GM21515 (cell line): ENCODE data around the gene NTF4.

Experiments used
- ATAC-seq: cut with Tn5 transposase; IDR thresholded peaks from one replicate; pipeline ENCODE4 v1.9.1; 2021; ENCODE audit not compliant: unreplicated experiment

NTF4 gene, protein sequence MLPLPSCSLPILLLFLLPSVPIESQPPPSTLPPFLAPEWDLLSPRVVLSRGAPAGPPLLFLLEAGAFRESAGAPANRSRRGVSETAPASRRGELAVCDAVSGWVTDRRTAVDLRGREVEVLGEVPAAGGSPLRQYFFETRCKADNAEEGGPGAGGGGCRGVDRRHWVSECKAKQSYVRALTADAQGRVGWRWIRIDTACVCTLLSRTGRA

DNA sequence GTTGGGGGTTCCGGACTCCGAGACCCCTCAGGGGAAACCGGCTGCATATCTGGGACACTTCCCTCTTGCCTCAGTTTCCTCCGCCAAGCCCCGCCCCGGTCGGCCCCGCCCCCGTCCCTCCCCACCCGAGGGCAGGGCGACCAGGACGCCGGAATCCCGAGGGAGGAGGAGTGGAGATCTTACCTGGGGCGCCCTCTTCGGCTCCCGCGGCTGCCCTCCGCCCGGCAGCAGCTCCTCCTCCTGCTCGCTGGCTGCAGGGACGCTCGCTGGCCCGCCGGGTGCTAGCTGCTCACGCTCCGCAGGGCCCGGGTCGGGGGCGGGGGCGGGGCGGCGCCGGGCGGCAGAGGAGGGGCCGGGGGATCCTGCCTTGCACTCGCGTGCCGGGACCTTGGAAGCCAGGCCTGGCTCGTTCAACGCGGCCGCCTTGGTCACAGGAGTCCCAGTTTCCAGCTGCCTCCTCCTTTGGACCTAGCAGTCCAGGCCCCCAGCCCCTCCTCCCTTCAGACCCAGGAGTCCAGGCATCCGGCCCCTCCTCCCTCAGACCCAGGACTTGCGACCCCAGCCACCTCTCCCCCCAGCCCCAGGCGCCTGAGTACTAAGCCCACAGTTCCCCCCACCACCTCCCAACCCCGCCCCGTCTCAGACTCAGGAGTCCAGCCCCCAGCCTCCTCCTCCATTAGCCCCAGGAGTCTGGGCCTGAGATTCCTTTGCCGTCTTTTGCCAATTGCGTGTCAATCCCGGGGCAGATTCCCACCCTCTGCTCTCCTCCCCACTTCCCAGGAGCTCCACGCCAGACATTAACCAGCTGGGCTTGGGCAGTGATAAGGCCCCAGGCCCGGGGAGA is at the start of gene NTF4:
TSS of gene NTF4 (minus strand) at position 51 of the 844 bp plus-strand sequence. CDS start 2,821 bp downstream, outside the sequence.
- no peak for ATAC-seq

GRCh38 chr19:49113762-49114629 is 49.4 kb upstream of the NTF4 start, which contains the start of gene LIN7B:
LIN7B (plus strand) TSS chr19:49114370; CDS start chr19:49114405, 35 bp downstream.
- peak; percentile 51 for ATAC-seq

- no peak for ATAC-seq
These were observed 46.8 kb upstream of the NTF4 start for GRCh38 chr19:49111218-49111998.

DNA sequence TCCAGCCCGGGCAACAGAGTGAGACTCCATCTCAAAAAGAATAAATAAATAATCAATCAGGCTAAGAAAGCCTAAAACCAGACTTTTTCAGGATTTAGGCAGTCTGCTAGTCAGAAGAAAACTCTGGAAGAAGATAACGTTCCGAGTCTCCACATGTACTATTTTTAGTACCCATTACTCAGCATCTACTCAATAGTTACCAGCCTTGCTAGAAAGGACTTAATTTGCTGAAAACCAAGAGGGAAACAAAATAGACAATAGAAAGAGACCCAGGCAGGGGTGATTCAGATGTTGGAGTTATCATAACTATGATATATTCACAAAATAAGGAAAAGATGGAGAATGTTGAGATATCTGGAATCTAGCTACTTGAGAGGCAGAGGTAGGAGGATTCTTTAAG is 45.9 kb upstream of the NTF4 start:
- ATAC-seq: no peak

GRCh38 chr19:49109569-49110233 is 45.1 kb upstream of the NTF4 start:
- no peak for ATAC-seq

GRCh38 chr19:49109051-49109450 is 44.4 kb upstream of the NTF4 start:
- no peak for ATAC-seq

DNA sequence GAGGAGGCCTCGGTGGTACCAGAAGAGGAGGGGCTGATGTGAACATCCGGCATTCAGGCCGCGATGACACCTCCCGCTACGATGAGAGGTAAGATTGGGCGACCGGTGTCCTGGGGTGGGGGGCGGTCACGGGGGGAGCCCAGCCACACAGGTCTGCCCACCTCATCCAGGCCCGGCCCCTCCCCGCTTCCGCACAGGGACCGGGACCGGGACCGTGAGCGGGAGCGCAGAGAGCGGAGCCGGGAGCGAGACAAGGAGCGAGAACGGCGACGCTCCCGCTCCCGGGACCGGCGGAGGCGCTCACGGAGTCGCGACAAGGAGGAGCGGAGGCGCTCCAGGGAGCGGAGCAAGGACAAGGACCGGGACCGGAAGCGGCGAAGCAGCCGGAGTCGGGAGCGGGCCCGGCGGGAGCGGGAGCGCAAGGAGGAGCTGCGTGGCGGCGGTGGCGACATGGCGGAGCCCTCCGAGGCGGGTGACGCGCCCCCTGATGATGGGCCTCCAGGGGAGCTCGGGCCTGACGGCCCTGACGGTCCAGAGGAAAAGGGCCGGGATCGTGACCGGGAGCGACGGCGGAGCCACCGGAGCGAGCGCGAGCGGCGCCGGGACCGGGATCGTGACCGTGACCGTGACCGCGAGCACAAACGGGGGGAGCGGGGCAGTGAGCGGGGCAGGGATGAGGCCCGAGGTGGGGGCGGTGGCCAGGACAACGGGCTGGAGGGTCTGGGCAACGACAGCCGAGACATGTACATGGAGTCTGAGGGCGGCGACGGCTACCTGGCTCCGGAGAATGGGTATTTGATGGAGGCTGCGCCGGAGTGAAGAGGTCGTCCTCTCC is 43.2 kb upstream of the NTF4 start:
- no peak for ATAC-seq

DNA sequence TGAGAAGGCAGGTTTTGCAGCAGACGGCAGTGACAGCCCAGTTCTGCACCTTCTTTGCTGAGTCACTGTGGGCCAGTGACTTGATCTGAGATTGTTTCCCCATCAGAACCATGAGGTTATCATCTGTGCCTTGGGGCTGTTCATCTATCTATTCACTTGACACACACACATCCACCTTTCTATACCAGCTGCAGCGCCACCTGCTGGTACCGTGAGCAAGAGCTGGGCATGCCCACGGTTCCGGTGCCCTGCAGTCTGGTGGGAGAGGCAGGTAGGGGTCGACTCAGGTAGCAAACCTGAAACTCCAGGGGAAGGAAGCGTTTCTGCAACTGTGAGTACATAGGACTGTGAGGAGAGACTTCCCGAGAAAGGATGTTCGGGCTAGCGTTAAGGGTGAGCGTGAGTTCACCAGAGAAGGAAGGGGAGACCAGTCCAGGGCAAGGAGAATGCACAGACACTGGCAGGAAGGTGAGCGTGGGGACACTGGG is 42.1 kb upstream of the NTF4 start:
- no peak for ATAC-seq

GRCh38 chr19:49104229-49104864 is 39.7 kb upstream of the NTF4 start:
- no peak for ATAC-seq

GRCh38 chr19:49103331-49104085 is 38.9 kb upstream of the NTF4 start:
- ATAC-seq: no peak

GRCh38 chr19:49102303-49102702 is 37.7 kb upstream of the NTF4 start:
- ATAC-seq: no peak

DNA sequence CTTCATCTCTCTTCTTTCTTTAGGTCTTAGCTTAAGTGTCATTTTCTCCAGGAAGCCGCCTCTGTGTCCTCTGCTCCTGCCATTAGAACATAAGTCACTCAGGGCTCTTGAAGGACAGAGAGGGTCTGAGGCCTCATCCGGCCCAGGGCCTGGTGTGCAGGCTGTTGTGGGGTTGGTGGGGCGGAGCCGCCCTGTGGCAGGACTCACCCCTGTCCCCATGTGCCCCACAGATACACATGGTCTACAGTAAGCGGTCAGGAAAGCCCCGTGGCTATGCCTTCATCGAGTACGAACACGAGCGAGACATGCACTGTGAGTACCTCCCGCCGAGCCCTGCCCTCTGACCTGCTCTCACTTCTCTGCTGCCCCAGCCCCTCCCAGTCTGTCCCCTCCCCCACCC is 36.5 kb upstream of the NTF4 start:
- ATAC-seq: no peak

- no peak for ATAC-seq
These were observed 34.2 kb upstream of the NTF4 start for GRCh38 chr19:49098795-49099194.

DNA sequence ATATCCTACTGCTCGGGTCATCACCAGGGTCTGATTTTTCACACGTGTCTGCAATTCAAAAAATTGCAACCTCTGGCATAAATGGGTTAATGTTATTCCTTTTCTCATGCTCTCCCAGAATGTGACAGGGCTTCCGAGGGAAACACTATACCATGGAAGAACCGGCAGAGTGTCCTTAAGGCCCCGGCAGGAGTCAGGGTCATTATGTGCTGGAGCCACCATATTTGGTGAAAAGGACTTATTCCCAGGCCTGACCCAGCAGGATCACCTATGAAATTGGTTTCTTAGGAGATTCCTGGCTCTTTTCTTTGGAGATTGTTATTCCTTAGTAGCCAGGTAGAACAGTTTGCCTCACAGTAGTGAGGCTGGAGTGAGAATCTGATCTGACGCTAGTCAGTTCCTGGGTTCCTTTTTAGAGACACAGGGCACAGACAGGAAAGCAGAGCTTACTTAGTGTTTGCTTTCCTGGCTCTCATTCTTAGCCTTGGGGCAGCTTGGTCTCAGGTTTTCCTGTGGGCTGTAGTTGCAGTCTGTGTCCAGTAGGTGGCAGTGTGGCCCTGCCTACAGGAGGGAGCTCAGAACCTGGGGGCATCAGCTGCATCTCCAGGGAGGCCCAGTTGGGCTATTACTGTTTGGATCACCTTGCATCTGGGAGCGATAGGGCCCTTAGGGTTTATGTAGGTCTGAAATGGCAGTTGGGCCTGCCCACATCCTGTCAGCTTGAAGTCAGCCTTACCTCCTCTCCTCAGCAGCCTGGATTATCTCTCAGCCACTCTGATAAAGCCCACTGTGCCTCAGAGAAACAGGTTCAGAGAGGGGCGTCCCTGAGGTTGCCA is 33.1 kb upstream of the NTF4 start:
- ATAC-seq: no peak

DNA sequence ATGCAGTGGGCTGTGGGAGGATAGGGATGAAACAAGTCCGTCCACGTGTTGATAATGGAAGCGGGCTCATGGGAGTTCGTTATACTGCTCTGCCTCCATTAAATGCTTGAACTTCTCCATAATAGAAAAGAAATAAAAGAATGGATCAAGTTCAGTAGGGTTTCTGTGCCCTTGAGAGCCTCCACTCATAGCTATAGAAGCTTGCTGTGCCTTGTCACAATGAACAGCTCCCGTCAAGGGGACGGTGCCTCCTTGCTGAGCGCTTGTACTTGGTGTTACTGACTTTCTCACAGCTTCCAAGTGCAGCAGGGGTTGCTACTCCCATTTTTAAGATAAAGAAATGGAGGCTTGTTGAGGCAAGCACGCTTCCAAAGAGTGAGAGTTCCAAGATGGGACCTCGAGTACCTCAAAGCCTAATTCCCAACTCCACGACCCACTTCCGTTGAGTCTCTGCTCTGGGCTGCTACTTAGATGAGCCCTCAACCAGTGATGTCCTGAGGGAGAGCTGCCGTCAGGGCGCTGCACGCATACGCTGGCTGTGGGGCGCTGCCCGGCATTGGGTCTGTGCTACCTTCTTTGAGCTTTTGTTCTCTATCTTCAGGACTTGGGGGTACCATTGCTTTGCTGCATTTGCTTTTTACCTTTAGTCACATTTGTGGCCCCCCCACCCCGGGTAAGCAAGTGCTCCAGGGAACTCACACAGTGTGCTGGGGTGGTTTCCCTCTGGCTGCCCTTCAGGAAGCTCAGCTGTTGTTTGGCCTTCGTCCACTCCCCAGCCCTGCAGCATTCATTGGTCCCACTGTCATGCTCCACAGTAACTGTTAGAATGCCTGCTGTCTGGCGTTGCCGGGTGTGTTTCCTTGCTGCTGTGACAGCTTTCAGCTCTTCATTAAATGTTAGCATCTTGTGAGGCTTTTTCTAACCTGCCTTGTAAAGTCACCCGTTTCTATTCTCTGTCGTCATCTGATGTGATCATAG is 30.2 kb upstream of the NTF4 start:
- ATAC-seq: no peak

DNA sequence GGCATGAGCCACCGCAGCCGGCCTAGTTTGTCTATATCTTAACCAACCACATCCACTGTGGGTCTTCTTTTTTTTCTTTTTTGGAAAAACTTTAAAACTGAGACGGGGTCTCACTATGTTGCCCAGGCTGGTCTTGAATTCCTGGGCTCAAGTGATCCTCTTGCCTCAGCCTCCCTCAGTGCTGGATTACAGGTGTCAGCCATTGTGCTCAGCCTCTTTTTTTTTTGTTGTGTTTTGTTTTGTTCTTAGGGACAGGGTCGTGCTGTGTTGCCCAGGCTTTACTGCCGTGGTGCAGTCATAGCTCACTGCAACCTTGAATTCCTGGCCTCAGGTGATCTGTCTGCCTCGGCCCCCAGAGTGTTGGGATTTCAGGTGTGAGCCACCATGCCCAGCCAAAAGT is 28.1 kb upstream of the NTF4 start:
- ATAC-seq: no peak
